HepG2 (cell line): ENCODE measurements around the gene IGF2BP1. TPM values are rescaled to one million over a fixed set of nuclear protein-coding genes. Genes with fewer than 3 reads are reported as not detected.

Source experiments
- ESRRA ChIP-seq: sonication (generic); formaldehyde crosslinking; IDR thresholded peaks from 2 replicates; pipeline ENCODE4 v1.5.1; 2020; ENCODE audit warnings: mild to moderate bottlenecking, low read depth, missing genetic modification reagents
- FOXP1 ChIP-seq, 2 experiments: fragments of 450-650 bp in 1 of 2; IDR thresholded peaks; 2 replicates each; pipeline ENCODE4 v1.6.1; 2017 to 2018; ENCODE audit warnings: antibody characterized with exemption in 1 of 2
- HOXA9 ChIP-seq: sonication (generic); formaldehyde crosslinking; IDR thresholded peaks from 2 replicates; pipeline ENCODE4 v1.8.1; 2022; ENCODE audit warnings: missing genetic modification reagents, mild to moderate bottlenecking, moderate library complexity, borderline replicate concordance
- MIXL1 ChIP-seq: IDR thresholded peaks from 2 replicates; pipeline ENCODE4 v1.6.1; 2016
- MLX ChIP-seq: IDR thresholded peaks from 2 replicates; pipeline ENCODE4 v1.6.1; 2016
- MNT ChIP-seq: fragments of 450-650 bp; IDR thresholded peaks from 2 replicates; pipeline ENCODE4 v1.6.1; 2016
- MTA3 ChIP-seq: sonication (generic); formaldehyde crosslinking; IDR thresholded peaks from 2 replicates; pipeline ENCODE4 v1.4.0; 2020; ENCODE audit warnings: missing genetic modification reagents
- NCOA5 ChIP-seq: sonication (generic); formaldehyde crosslinking; IDR thresholded peaks from 2 replicates; pipeline ENCODE4 v1.4.0; 2020; ENCODE audit warnings: missing genetic modification reagents
- NFATC3 ChIP-seq: sonication (generic); formaldehyde crosslinking; IDR thresholded peaks from 2 replicates; pipeline ENCODE4 v1.5.1; 2020; ENCODE audit warnings: mild to moderate bottlenecking, missing genetic modification reagents
- PAXIP1 ChIP-seq: sonication (generic); formaldehyde crosslinking; conservative IDR thresholded peaks from 2 replicates; pipeline ENCODE4 v1.4.0; 2020; ENCODE audit warnings: mild to moderate bottlenecking, missing genetic modification reagents, moderate library complexity
- SRF ChIP-seq: IDR thresholded peaks from 2 replicates; pipeline ENCODE4 v1.6.1; 2011; ENCODE audit warnings: mild to moderate bottlenecking, low read depth, low read length, moderate library complexity
- TFDP2 ChIP-seq: sonication (generic); formaldehyde crosslinking; IDR thresholded peaks from 2 replicates; pipeline ENCODE4 v1.4.0; 2020; ENCODE audit warnings: missing genetic modification reagents
- TIGD3 ChIP-seq: sonication (generic); formaldehyde crosslinking; IDR thresholded peaks from 2 replicates; pipeline ENCODE4 v1.5.1; 2020; ENCODE audit warnings: mild to moderate bottlenecking, missing genetic modification reagents, borderline replicate concordance
- TP53 ChIP-seq: sonication (generic); formaldehyde crosslinking; conservative IDR thresholded peaks from 2 replicates; pipeline ENCODE4 v1.4.0; 2020; ENCODE audit warnings: missing genetic modification reagents
- ZBTB7A ChIP-seq: sonication (generic); formaldehyde crosslinking; IDR thresholded peaks from 2 replicates; pipeline ENCODE4 v1.8.0; 2022; ENCODE audit warnings: mild to moderate bottlenecking, missing genetic modification reagents
- ZFP36 ChIP-seq: fragments of 150-350 bp; IDR thresholded peaks from 2 replicates; pipeline ENCODE4 v1.6.1; 2018; ENCODE audit warnings: borderline replicate concordance, low read length, low read depth; ENCODE audit not compliant: partially characterized antibody
- ZNF530 ChIP-seq: sonication (generic); formaldehyde crosslinking; IDR thresholded peaks from 2 replicates; pipeline ENCODE4 v1.5.0; 2020; ENCODE audit warnings: low read depth, mild to moderate bottlenecking, missing genetic modification reagents
- ZNF639 ChIP-seq: conservative IDR thresholded peaks from 2 replicates; pipeline ENCODE4 v1.6.1; 2018; ENCODE audit warnings: missing genetic modification reagents
- ZSCAN20 ChIP-seq: sonication (generic); formaldehyde crosslinking; IDR thresholded peaks from 2 replicates; pipeline ENCODE4 v1.4.0; 2020; ENCODE audit warnings: missing genetic modification reagents, mild to moderate bottlenecking, borderline replicate concordance
- polyA plus RNA-seq, 8 experiments: library from polyadenylated mRNA; depleted of rRNA in 3 of 8; stranded (reverse) in 7 of 8; unstranded in 1 of 8; fragments of >200 nt; fragmentation: Illumina TruSeq in 4 of 8; extraction: Trizol in 4 of 8; gene quantifications; 2 replicates each; pipeline versions ENCODE4 v1.2.1 to v1.2.3, GENCODE V29; 2011 to 2016; ENCODE audit warnings: low read depth in 4 of 8, missing spikeins in 1 of 8, mixed read lengths in 1 of 8; ENCODE audit not compliant: insufficient read depth in 1 of 8
- total RNA-seq, 5 experiments: library from RNA; depleted of rRNA; stranded (reverse); fragments of >200 nt; fragmentation: Illumina TruSeq; extraction: Trizol; gene quantifications; 2 replicates each; pipeline ENCODE4 v1.2.3, GENCODE V29; 2016; ENCODE audit warnings: low read depth in 1 of 5

IGF2BP1 gene
- total and polyA plus RNA-seq, 2 of the 13 experiments (the other 11 are each of a cell fraction or from before 2014, with no cell fraction given) = 29.7 to 75.1 TPM

- TF ChIP-seq TFDP2 (CRISPR knock-in tag) (no peak), MLX (no peak), SRF (no peak), ZNF530 (CRISPR knock-in tag) (no peak), ZFP36 (no peak), NFATC3 (CRISPR knock-in tag) (no peak), ZNF639 (CRISPR knock-in tag) (no peak), ZSCAN20 (CRISPR knock-in tag) (no peak), MTA3 (CRISPR knock-in tag) (no peak), MNT (no peak), TIGD3 (CRISPR knock-in tag) (no peak), FOXP1 (IDR thresholded peaks at IDR 0.05) (no peak), FOXP1 (CRISPR knock-in tag; IDR thresholded peaks at IDR 0.05) (no peak), MIXL1 (CRISPR knock-in tag) (peak; percentile 93), TP53 (no peak), PAXIP1 (CRISPR knock-in tag) (no peak), HOXA9 (no peak), ZBTB7A (CRISPR knock-in tag) (no peak), ESRRA (no peak), NCOA5 (CRISPR knock-in tag) (no peak)
Measured at GRCh38 chr17:49031965-49032928, 35.1 kb downstream of the IGF2BP1 start (continued).
